ENCODE data around the gene CNN3. TPM values are rescaled to one million over a fixed set of nuclear protein-coding genes. Genes with fewer than 3 reads are reported as not detected.

CNN3 gene
- total and polyA plus RNA-seq, 2 donors from 2014 or later: 232 to 291 TPM

DNA sequence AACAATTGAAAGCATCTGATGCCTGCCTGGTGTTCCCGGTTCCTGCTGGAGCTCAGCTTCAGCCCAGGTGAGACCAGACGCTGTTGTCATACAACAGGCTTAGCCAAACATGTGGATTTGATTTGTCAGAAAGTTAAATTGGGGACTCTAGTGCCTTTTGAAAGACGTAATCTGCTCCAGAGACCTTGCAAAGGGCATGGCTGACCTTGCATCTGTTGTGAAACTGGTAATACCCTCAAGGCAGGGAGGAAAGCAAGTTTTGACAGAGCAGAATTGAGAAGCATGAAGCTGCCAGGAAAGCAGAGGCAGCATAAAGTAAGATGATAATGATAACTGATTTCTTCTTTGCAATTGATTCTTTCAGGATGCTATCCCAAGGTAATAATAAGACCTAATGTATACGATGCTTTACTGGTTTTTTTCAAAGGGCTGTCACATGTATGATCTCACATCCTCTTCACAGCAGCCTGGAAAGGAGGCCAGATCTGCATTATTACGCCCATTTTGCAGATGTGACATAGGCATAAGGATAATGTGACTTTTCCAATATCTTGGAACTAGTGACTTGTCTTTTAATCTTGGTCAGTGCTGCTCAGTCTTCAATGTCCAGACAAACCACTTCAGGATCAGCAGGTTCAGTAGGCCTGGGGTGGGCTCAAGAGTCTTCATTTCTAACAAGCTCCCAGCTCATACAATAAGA is 24.7 kb upstream of the CNN3 start:
- H3K4me1 ChIP-seq (ENCODE audit: control insufficient read depth in 2 of 3, insufficient read depth in 2 of 3, low read depth in 1 of 3, low read length in 3 of 3): peaks cover 0 to 22% (median 17%) of the 10 kb centered on the region in 3 donors
- no peaks in the 10 kb centered on the region for H3K9me3 ChIP-seq (ENCODE audit: control insufficient read depth in 2 of 3, insufficient read depth in 1 of 3, low read length in 3 of 3)
- no peaks in the 10 kb centered on the region for H3K27me3 ChIP-seq (ENCODE audit: control insufficient read depth, insufficient read depth, low read length)
- H3K4me3 ChIP-seq (ENCODE audit: low read length in 3 of 3): no peak overlapping the region
- DNase-seq (no peak), FAIRE-seq (no peak)
- TF ChIP-seq, protein P1, sequence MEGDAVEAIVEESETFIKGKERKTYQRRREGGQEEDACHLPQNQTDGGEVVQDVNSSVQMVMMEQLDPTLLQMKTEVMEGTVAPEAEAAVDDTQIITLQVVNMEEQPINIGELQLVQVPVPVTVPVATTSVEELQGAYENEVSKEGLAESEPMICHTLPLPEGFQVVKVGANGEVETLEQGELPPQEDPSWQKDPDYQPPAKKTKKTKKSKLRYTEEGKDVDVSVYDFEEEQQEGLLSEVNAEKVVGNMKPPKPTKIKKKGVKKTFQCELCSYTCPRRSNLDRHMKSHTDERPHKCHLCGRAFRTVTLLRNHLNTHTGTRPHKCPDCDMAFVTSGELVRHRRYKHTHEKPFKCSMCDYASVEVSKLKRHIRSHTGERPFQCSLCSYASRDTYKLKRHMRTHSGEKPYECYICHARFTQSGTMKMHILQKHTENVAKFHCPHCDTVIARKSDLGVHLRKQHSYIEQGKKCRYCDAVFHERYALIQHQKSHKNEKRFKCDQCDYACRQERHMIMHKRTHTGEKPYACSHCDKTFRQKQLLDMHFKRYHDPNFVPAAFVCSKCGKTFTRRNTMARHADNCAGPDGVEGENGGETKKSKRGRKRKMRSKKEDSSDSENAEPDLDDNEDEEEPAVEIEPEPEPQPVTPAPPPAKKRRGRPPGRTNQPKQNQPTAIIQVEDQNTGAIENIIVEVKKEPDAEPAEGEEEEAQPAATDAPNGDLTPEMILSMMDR (IDR thresholded peaks at IDR 0.05; ENCODE audit: borderline replicate concordance, extremely low read depth, insufficient read depth): no peak
- H3K9ac ChIP-seq (ENCODE audit: low read length in 3 of 3): no peak overlapping the region
- intact Hi-C loops (cut with DNase I): no loop called here
- no peak overlapping the region for H3K27ac ChIP-seq (ENCODE audit: low read depth in 2 of 2, low read length in 2 of 2)
- no peaks in the 10 kb centered on the region for H3K36me3 ChIP-seq (ENCODE audit: control insufficient read depth in 2 of 3, insufficient read depth in 3 of 3, low read length in 3 of 3)

DNA sequence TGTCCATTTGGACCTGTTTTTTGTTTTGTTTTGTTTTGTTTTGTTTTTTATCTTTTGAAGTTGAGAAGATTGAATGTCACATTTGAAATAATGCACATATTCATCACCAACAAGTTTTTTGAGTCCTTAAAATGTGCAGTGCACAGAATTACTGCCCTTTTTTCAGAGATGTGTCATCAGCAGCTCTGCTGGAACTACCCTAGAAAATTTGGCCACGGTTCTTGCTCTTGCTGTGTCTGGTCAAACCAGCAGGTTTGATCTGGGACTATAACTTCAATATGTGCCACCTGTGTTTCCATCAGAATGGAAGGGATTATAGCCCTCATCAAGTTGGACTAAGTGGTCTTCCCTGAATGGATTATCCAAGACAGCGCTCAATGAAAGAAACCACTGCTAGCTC is 24.1 kb upstream of the CNN3 start:
- Histone ChIP-seq H3K27ac (ENCODE audit: low read depth in 2 of 2, low read length in 2 of 2) (no peak overlapping the region), H3K9me3 (ENCODE audit: control insufficient read depth in 2 of 3, insufficient read depth in 1 of 3, low read length in 3 of 3) (no peaks in the 10 kb centered on the region), H3K27me3 (ENCODE audit: control insufficient read depth, insufficient read depth, low read length) (no peaks in the 10 kb centered on the region), H3K36me3 (ENCODE audit: control insufficient read depth in 2 of 3, insufficient read depth in 3 of 3, low read length in 3 of 3) (no peaks in the 10 kb centered on the region), H3K9ac (ENCODE audit: low read length in 3 of 3) (no peak overlapping the region), H3K4me3 (ENCODE audit: low read length in 3 of 3) (no peak overlapping the region), H3K4me1 (ENCODE audit: control insufficient read depth in 2 of 3, insufficient read depth in 2 of 3, low read depth in 1 of 3, low read length in 3 of 3) (peaks cover 0 to 22% (median 15%) of the 10 kb centered on the region in 3 donors)
- TF ChIP-seq, protein P1 (IDR thresholded peaks at IDR 0.05; ENCODE audit: borderline replicate concordance, extremely low read depth, insufficient read depth): no peak
- DNase-seq (no peak), FAIRE-seq (no peak)
- intact Hi-C loops (cut with DNase I): no loop called here

DNA sequence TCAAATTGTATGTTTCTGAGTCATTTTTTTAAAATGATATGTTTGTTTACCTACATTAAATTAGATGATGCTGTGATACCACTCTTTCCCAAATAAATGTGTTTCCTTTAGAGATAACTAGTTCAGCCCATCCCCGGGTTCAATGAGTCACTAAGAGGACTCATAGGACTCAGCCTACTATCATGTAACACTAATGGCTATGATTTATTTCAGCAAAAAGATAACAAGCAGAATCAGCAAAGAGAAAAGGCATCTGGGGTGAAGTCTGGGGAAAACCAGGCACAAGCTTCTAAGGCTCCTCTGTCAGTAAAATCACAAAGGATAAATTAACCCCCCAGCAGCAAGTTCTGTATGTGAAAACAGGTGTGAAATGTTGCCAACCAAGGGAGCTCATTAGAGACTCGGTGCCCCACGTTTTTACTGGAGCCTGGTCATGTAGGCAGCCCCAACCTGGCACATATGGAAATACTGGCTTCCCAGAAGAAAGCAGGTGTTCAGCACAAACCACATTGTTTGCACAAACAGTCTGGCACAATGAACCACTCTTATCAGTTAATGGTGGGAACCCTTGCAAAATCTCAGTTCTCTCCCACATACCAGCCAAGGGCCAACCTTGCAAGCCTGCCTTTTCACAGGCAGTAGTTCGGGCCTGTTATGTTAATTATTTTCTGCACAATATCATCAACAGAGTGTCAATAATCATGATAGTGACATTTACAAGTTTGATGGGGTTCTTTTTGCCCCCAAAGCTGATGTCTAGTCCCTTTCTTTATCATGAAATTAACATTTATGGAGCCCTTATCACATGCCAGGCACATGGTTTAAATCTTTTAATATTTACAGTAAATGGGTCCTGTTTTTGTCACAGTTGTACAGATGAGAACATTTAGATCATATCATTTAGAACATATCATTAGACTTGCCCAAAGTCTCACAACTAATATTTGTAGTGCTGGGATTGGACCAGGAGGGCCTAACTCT is 23.1 kb upstream of the CNN3 start:
- no peaks in the 10 kb centered on the region for H3K9me3 ChIP-seq (ENCODE audit: control insufficient read depth in 2 of 3, insufficient read depth in 1 of 3, low read length in 3 of 3)
- H3K4me3 ChIP-seq (ENCODE audit: low read length in 3 of 3): no peak overlapping the region
- DNase-seq (no peak), FAIRE-seq (no peak)
- no peak overlapping the region for H3K9ac ChIP-seq (ENCODE audit: low read length in 3 of 3)
- H3K27ac ChIP-seq (ENCODE audit: low read depth in 2 of 2, low read length in 2 of 2): no peak overlapping the region
- H3K27me3 ChIP-seq (ENCODE audit: control insufficient read depth, insufficient read depth, low read length): no peaks in the 10 kb centered on the region
- intact Hi-C loops (cut with DNase I): no loop called here
- peaks cover 0 to 19% (median 14%) of the 10 kb centered on the region in 3 donors for H3K4me1 ChIP-seq (ENCODE audit: control insufficient read depth in 2 of 3, insufficient read depth in 2 of 3, low read depth in 1 of 3, low read length in 3 of 3)
- TF ChIP-seq, protein P1 (IDR thresholded peaks at IDR 0.05; ENCODE audit: borderline replicate concordance, extremely low read depth, insufficient read depth): no peak
- H3K36me3 ChIP-seq (ENCODE audit: control insufficient read depth in 2 of 3, insufficient read depth in 3 of 3, low read length in 3 of 3): no peaks in the 10 kb centered on the region

All from kidney (tissue), 14 donors.